H1 (cell line): ENCODE measurements around the gene FRMD5. TPM values are rescaled to one million over a fixed set of nuclear protein-coding genes. Genes with fewer than 3 reads are reported as not detected.
A peak's percentile ranks its signal among the peaks of the same experiment; 100 is the strongest.

ENCODE experiments used
- CHD7 ChIP-seq: fragments of 300-600 bp; sonication (generic); IDR thresholded peaks from 2 replicates; pipeline ENCODE4 v1.7.1; 2012; ENCODE audit warnings: low read length, moderate library complexity, mild to moderate bottlenecking, inconsistent platforms; ENCODE audit not compliant: insufficient replicate concordance
- GABPA ChIP-seq: IDR thresholded peaks from 2 replicates; pipeline ENCODE4 v1.6.1; 2011; ENCODE audit warnings: mild to moderate bottlenecking, low read length, moderate library complexity, borderline replicate concordance; ENCODE audit not compliant: insufficient read depth
- GTF2F1 ChIP-seq: IDR thresholded peaks from 2 replicates; pipeline ENCODE4 v1.6.1; 2012; ENCODE audit warnings: low read depth, low read length, improper control_type of control experiment, borderline replicate concordance
- HDAC2 ChIP-seq, 2 experiments: fragments of 300-600 bp in 1 of 2; sonication (generic) in 1 of 2; IDR thresholded peaks; 2 replicates each; pipeline ENCODE4 v1.6.1; 2011 to 2012; ENCODE audit warnings: low read depth in 2 of 2, low read length in 2 of 2, mild to moderate bottlenecking in 2 of 2, moderate library complexity in 2 of 2, borderline replicate concordance in 1 of 2, inconsistent platforms in 1 of 2
- KDM1A ChIP-seq: fragments of 200-600, 300-600 bp; sonication (generic); IDR thresholded peaks from 2 replicates; pipeline ENCODE4 v1.7.1; 2016; ENCODE audit warnings: mild to moderate bottlenecking, low read length, borderline replicate concordance
- SRF ChIP-seq: IDR thresholded peaks from 2 replicates; pipeline ENCODE4 v1.6.1; 2011; ENCODE audit warnings: mild to moderate bottlenecking, low read depth, low read length, moderate library complexity
- TBP ChIP-seq: IDR thresholded peaks from 2 replicates; pipeline ENCODE4 v1.6.1; 2011; ENCODE audit warnings: low read depth, low read length, improper control_type of control experiment
- polyA plus RNA-seq, 7 experiments: library from polyadenylated mRNA; depleted of rRNA in 3 of 7; stranded (reverse) in 5 of 7; unstranded in 2 of 7; fragments of >200 nt in 5 of 7; fragments of 200-250 nt in 2 of 7; gene quantifications; 1 replicate in 5 of 7; 2 replicates in 1 of 7; 4 replicates in 1 of 7; pipeline versions ENCODE4 v1.2.1 to v1.2.3, GENCODE V29; 2011 to 2013; ENCODE audit warnings: missing spikeins in 2 of 7, mixed read lengths in 2 of 7
- total RNA-seq: library from RNA; stranded (reverse); fragmentation: NEBNext Ultra II Directional; extraction: Animal tissue kit (Norgen Biotek cat#: 25700); gene quantifications from 2 replicates; pipeline ENCODE4 v1.2.1, GENCODE V29; 2021
- TF ChIP-seq, protein P1 (sequence below): IDR thresholded peaks from 2 replicates; pipeline ENCODE4 v1.6.1; 2012; ENCODE audit warnings: inconsistent platforms

FRMD5 gene
- total and polyA plus RNA-seq, 2 of the 8 experiments (the other 6 are each of a cell fraction or from before 2014, with no cell fraction given) = 10.1 to 12.6 TPM

GRCh38 chr15:43824302-43825246, 370.5 kb downstream of the FRMD5 start, which contains the start of gene MFAP1 (continued):
- no peak for TF ChIP-seq CHD7
- no peak for TF ChIP-seq GABPA
- peak; percentile 82 for TF ChIP-seq TBP
- no peak for TF ChIP-seq SRF
- TF ChIP-seq, protein P1, sequence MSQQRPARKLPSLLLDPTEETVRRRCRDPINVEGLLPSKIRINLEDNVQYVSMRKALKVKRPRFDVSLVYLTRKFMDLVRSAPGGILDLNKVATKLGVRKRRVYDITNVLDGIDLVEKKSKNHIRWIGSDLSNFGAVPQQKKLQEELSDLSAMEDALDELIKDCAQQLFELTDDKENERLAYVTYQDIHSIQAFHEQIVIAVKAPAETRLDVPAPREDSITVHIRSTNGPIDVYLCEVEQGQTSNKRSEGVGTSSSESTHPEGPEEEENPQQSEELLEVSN = peak; percentile 100
- TF ChIP-seq GTF2F1 = peak; percentile 16; the same call in 1 of the 2 replicates
- TF ChIP-seq HDAC2 (IDR thresholded peaks at IDR 0.05; ENCODE audit: borderline replicate concordance in 1 of 2, low read depth in 2 of 2, low read length in 2 of 2) = peak in 1 of 2 experiments; percentile 68; a peak in 1 of 4 replicates
- TF ChIP-seq KDM1A = no peak
